ENCODE data around the gene APBA2.

GRCh38 chr15:28977377-28978010 lies 91.7 kb downstream of the APBA2 start:
- TF ChIP-seq CTCF (IDR thresholded peaks at IDR 0.05) (no peak), POLR2AphosphoS5 (IDR thresholded peaks at IDR 0.05) (no peak), POLR2A (IDR thresholded peaks at IDR 0.05) (no peak), EP300 (IDR thresholded peaks at IDR 0.05) (no peak)

All from upper lobe of left lung (tissue), 4 donors.